Panc1 (cell line): ENCODE measurements around the gene TULP1. TPM values are rescaled to one million over a fixed set of nuclear protein-coding genes. Genes with fewer than 3 reads are reported as not detected.

Experiments
- ATAC-seq: fragments of 200-7000 bp; cut with Tn5 transposase; 2 replicates; pipeline ENCODE4 v1.9.1; 2020; ENCODE audit warnings: mild to moderate bottlenecking, moderate library complexity
- BruUV-seq: library from RNA; stranded (reverse); fragments of 400-500 nt; replicated peaks from 2 replicates; lab custom pipeline; 2021; lab: Mats Ljungman, UMichigan
- CTCF ChIA-PET: fragments of 300-600 bp; sonication (Branson Sonifier 250); formaldehyde crosslinking; loops from one replicate; lab custom pipeline; 2022; ENCODE audit warnings: antibody characterized with exemption; lab: Charles Lee
- POLR2A ChIA-PET: fragments of 300-600 bp; sonication (Branson Sonifier 250); formaldehyde crosslinking; loops from one replicate; lab custom pipeline; 2022; ENCODE audit warnings: antibody characterized with exemption; lab: Charles Lee
- DNase-seq: peaks from one replicate; pipeline ENCODE4 v3.0.0-alpha.2; 2010; ENCODE audit warnings: low read depth, low spot score
- H3K27ac ChIP-seq: 2 replicates; pipeline ENCODE4 v1.5.1; 2011; ENCODE audit warnings: mild to moderate bottlenecking, low read length, inconsistent platforms
- H3K27me3 ChIP-seq: fragments of 200-500 bp; sonication (Bioruptor generic); 2 replicates; pipeline ENCODE4 v1.6.0; 2014; ENCODE audit warnings: low read length, inconsistent platforms; ENCODE audit not compliant: control insufficient read depth, insufficient read depth
- H3K36me3 ChIP-seq: fragments of 200-500 bp; sonication (Bioruptor generic); 2 replicates; pipeline ENCODE4 v1.5.1; 2014; ENCODE audit warnings: inconsistent platforms, mild to moderate bottlenecking, low read length, moderate library complexity; ENCODE audit not compliant: control insufficient read depth, insufficient read depth
- H3K4me1 ChIP-seq: 2 replicates; pipeline ENCODE4 v1.5.1; 2011; ENCODE audit warnings: inconsistent platforms, mild to moderate bottlenecking, low read length, moderate library complexity; ENCODE audit not compliant: control insufficient read depth, insufficient read depth
- H3K4me3 ChIP-seq, 2 experiments: 2 replicates each; pipeline ENCODE4 v1.5.1; 2011 to 2012; ENCODE audit warnings: low read depth in 2 of 2, low read length in 2 of 2, mild to moderate bottlenecking in 2 of 2, inconsistent platforms in 1 of 2, moderate library complexity in 1 of 2
- H3K9me3 ChIP-seq: fragments of 200-500 bp; sonication (Bioruptor generic); 2 replicates; pipeline ENCODE4 v1.5.1; 2014; ENCODE audit warnings: low read depth, mild to moderate bottlenecking, inconsistent platforms, low read length, moderate library complexity; ENCODE audit not compliant: control insufficient read depth, insufficient read depth
- CTCF ChIP-seq: fragments of 450-650 bp; IDR thresholded peaks from 2 replicates; pipeline ENCODE4 v1.5.1; 2017; ENCODE audit warnings: mild to moderate bottlenecking
- POLR2AphosphoS5 ChIP-seq: IDR thresholded peaks from 2 replicates; pipeline ENCODE4 v1.6.1; 2012; ENCODE audit warnings: mild to moderate bottlenecking, low read depth, low read length, moderate library complexity
- SIN3A ChIP-seq: IDR thresholded peaks from 2 replicates; pipeline ENCODE4 v1.6.1; 2012; ENCODE audit warnings: low read depth, mild to moderate bottlenecking, low read length, moderate library complexity, borderline replicate concordance; ENCODE audit not compliant: insufficient read depth
- TCF7L2 ChIP-seq: IDR thresholded peaks from 2 replicates; pipeline ENCODE4 v1.6.1; 2011; ENCODE audit warnings: mild to moderate bottlenecking, low read depth, low read length, inconsistent platforms
- in situ Hi-C: cut with HindIII; loops from 2 replicates; pipeline ENCODE4 v1.10.0; 2016; ENCODE audit warnings: low sequenced_read_pairs, low pct_unique_long_range_greater_than_20kb
- intact Hi-C: fragments of 100-400 bp; cut with micrococcal nuclease; formaldehyde crosslinking; loops from one replicate; pipeline ENCODE4 v1.10.0; 2022; ENCODE audit not compliant: unreplicated experiment
- total RNA-seq: library from RNA; stranded (reverse); gene quantifications from one replicate; pipeline ENCODE4 v1.2.1, GENCODE V29; 2021; ENCODE audit not compliant: unreplicated experiment
- TF ChIP-seq, protein P1 (sequence below), 2 experiments: IDR thresholded peaks; 2 replicates each; pipeline ENCODE4 v1.6.1; 2011 to 2012; ENCODE audit warnings: low read depth in 2 of 2, control low read depth in 1 of 2, low read length in 1 of 2, mild to moderate bottlenecking in 1 of 2, moderate library complexity in 1 of 2; ENCODE audit not compliant: insufficient read depth in 1 of 2

The TULP1 gene
- total RNA-seq, 1 experiment from 2014 or later, result not detected

- no peaks in the 10 kb centered on the region for H3K9me3 ChIP-seq
- H3K27me3 ChIP-seq, result no peaks in the 10 kb centered on the region
- TF ChIP-seq CTCF (peak; percentile 94), POLR2AphosphoS5 (no peak)
- TF ChIP-seq, protein P1, sequence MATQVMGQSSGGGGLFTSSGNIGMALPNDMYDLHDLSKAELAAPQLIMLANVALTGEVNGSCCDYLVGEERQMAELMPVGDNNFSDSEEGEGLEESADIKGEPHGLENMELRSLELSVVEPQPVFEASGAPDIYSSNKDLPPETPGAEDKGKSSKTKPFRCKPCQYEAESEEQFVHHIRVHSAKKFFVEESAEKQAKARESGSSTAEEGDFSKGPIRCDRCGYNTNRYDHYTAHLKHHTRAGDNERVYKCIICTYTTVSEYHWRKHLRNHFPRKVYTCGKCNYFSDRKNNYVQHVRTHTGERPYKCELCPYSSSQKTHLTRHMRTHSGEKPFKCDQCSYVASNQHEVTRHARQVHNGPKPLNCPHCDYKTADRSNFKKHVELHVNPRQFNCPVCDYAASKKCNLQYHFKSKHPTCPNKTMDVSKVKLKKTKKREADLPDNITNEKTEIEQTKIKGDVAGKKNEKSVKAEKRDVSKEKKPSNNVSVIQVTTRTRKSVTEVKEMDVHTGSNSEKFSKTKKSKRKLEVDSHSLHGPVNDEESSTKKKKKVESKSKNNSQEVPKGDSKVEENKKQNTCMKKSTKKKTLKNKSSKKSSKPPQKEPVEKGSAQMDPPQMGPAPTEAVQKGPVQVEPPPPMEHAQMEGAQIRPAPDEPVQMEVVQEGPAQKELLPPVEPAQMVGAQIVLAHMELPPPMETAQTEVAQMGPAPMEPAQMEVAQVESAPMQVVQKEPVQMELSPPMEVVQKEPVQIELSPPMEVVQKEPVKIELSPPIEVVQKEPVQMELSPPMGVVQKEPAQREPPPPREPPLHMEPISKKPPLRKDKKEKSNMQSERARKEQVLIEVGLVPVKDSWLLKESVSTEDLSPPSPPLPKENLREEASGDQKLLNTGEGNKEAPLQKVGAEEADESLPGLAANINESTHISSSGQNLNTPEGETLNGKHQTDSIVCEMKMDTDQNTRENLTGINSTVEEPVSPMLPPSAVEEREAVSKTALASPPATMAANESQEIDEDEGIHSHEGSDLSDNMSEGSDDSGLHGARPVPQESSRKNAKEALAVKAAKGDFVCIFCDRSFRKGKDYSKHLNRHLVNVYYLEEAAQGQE (IDR thresholded peaks at IDR 0.05; ENCODE audit: insufficient read depth in 1 of 2, low read depth in 2 of 2, low read length in 1 of 2), result no peak
- H3K4me1 ChIP-seq, result no peaks in the 10 kb centered on the region
- peak; percentile 32 for DNase-seq
- no peak overlapping the region for H3K4me3 ChIP-seq
- POLR2A ChIA-PET, result no interaction called here
- in situ Hi-C loops (no loop called here), intact Hi-C loops (no loop called here)
- H3K36me3 ChIP-seq, result no peaks in the 10 kb centered on the region
- CTCF ChIA-PET, result interaction anchor here (0.5 to 1.7 kb wide), 11 partner anchors 16 to 297 kb away, joined by 3 to 14 read pairs (median 3); no protein-coding TSS in a partner anchor
- no peak overlapping the region for H3K27ac ChIP-seq
- no peak for ATAC-seq
- no TSS peak for BruUV-seq
These were observed 39.7 kb upstream of the TULP1 start for GRCh38 chr6:35552285-35552917.

GRCh38 chr6:35550437-35550836, 37.7 kb upstream of the TULP1 start:
- ATAC-seq (no peak), DNase-seq (no peak)
- no peak for TF ChIP-seq TCF7L2
- TF ChIP-seq SIN3A, result no peak
- TF ChIP-seq POLR2AphosphoS5, result no peak
- TF ChIP-seq CTCF, result no peak
- TF ChIP-seq, protein P1 (IDR thresholded peaks at IDR 0.05; ENCODE audit: insufficient read depth in 1 of 2, low read depth in 2 of 2, low read length in 1 of 2), result no peak
- ChIA-PET POLR2A (no interaction called here), CTCF (no interaction called here)
- intact Hi-C loops, result no loop called here
- Histone ChIP-seq H3K27ac (no peak overlapping the region), H3K4me1 (no peaks in the 10 kb centered on the region), H3K27me3 (no peaks in the 10 kb centered on the region), H3K4me3 (no peak overlapping the region), H3K36me3 (no peaks in the 10 kb centered on the region), H3K9me3 (no peaks in the 10 kb centered on the region)
- BruUV-seq, result no TSS peak
- in situ Hi-C loops, result no loop called here
